NCI-H446 treated with DMSO at 0.1 percent for 48 hours (cell line): Measurements from ENCODE around the gene ANXA8.

Experiments used
- DNase-seq: peaks from one replicate; lab custom pipeline; 2025; lab: John Stamatoyannopoulos, UW

The ANXA8 gene

GRCh38 chr10:47447209-47447608 lies 36.7 kb downstream of the ANXA8 start:
- no peak for DNase-seq

- no peak for DNase-seq
These were observed 38.2 kb downstream of the ANXA8 start for GRCh38 chr10:47445720-47446119.

GRCh38 chr10:47444047-47444446 lies 39.9 kb downstream of the ANXA8 start:
- DNase-seq = no peak

- DNase-seq = no peak
These were observed 40.8 kb downstream of the ANXA8 start for GRCh38 chr10:47443145-47443544.

GRCh38 chr10:47442351-47442750 lies 41.6 kb downstream of the ANXA8 start:
- no peak for DNase-seq

GRCh38 chr10:47441938-47442337 lies 42.0 kb downstream of the ANXA8 start:
- no peak for DNase-seq

GRCh38 chr10:47440207-47440606 lies 43.7 kb downstream of the ANXA8 start:
- no peak for DNase-seq

- no peak for DNase-seq
These were observed 44.9 kb downstream of the ANXA8 start for GRCh38 chr10:47438857-47439474.

- DNase-seq = no peak
These were observed 48.8 kb downstream of the ANXA8 start for GRCh38 chr10:47435081-47435480.

GRCh38 chr10:47425813-47426419 lies 58.0 kb downstream of the ANXA8 start:
- DNase-seq = no peak

GRCh38 chr10:47424231-47424630 lies 59.7 kb downstream of the ANXA8 start:
- no peak for DNase-seq

- DNase-seq = no peak
These were observed 60.4 kb downstream of the ANXA8 start for GRCh38 chr10:47423476-47423875.

GRCh38 chr10:47421057-47421952 lies 62.6 kb downstream of the ANXA8 start:
- DNase-seq = no peak

- no peak for DNase-seq
These were observed 63.4 kb downstream of the ANXA8 start for GRCh38 chr10:47420305-47421056.

- no peak for DNase-seq
These were observed 64.5 kb downstream of the ANXA8 start for GRCh38 chr10:47419421-47419820.

- no peak for DNase-seq
These were observed 64.9 kb downstream of the ANXA8 start for GRCh38 chr10:47418966-47419365.

GRCh38 chr10:47418321-47418720 lies 65.6 kb downstream of the ANXA8 start:
- DNase-seq = no peak
